ENCODE data around the gene DEPP1.

DEPP1 gene

GRCh38 chr10:44983066-44983894, 4.7 kb upstream of the DEPP1 start:
- Histone ChIP-seq H4K20me1 (ENCODE audit: insufficient read depth, low read length, poor library complexity, severe bottlenecking) (no peaks in the 10 kb centered on the region), H2AFZ (ENCODE audit: low read length) (no peak overlapping the region), H3K4me1 (ENCODE audit: insufficient read depth, low read length, poor library complexity, severe bottlenecking) (peaks cover 32% of the 10 kb centered on the region), H3K9ac (ENCODE audit: low read depth, low read length, poor library complexity, severe bottlenecking) (no peak overlapping the region), H3K9me3 (ENCODE audit: insufficient read depth, low read depth, low read length) (no peaks in the 10 kb centered on the region), H3K9me2 (replicated peaks; ENCODE audit: low read depth, low read length) (no peaks in the 10 kb centered on the region), H3K79me2 (ENCODE audit: insufficient read depth, low read length) (no peaks in the 10 kb centered on the region), H3K27me3 (ENCODE audit: insufficient read depth, low read length, poor library complexity, severe bottlenecking) (no peaks in the 10 kb centered on the region), H3K4me2 (ENCODE audit: low read depth, low read length, poor library complexity, severe bottlenecking) (no peak overlapping the region), H3F3A (ENCODE audit: low read depth) (no peaks in the 10 kb centered on the region), H3K4me3 (ENCODE audit: low read length, poor library complexity, severe bottlenecking) (no peak overlapping the region), H3K36me3 (ENCODE audit: insufficient read depth, low read length) (no peaks in the 10 kb centered on the region)
- TF ChIP-seq CTCF (conservative IDR thresholded peaks at IDR 0.05; ENCODE audit: low read length): no peak
- no peak for TF ChIP-seq EZH2phosphoT487 (IDR thresholded peaks at IDR 0.05; ENCODE audit: borderline replicate concordance)

GRCh38 chr10:44982496-44982895, 3.9 kb upstream of the DEPP1 start:
- no peaks in the 10 kb centered on the region for H3K79me2 ChIP-seq (ENCODE audit: insufficient read depth, low read length)
- peaks cover 34% of the 10 kb centered on the region for H3K4me1 ChIP-seq (ENCODE audit: insufficient read depth, low read length, poor library complexity, severe bottlenecking)
- H3F3A ChIP-seq (ENCODE audit: low read depth): no peaks in the 10 kb centered on the region
- H2AFZ ChIP-seq (ENCODE audit: low read length): no peak overlapping the region
- H3K4me3 ChIP-seq (ENCODE audit: low read length, poor library complexity, severe bottlenecking): no peak overlapping the region
- no peaks in the 10 kb centered on the region for H3K27me3 ChIP-seq (ENCODE audit: insufficient read depth, low read length, poor library complexity, severe bottlenecking)
- H3K36me3 ChIP-seq (ENCODE audit: insufficient read depth, low read length): no peaks in the 10 kb centered on the region
- no peak overlapping the region for H3K9ac ChIP-seq (ENCODE audit: low read depth, low read length, poor library complexity, severe bottlenecking)
- H3K9me2 ChIP-seq (replicated peaks; ENCODE audit: low read depth, low read length): no peaks in the 10 kb centered on the region
- no peak for TF ChIP-seq EZH2phosphoT487 (IDR thresholded peaks at IDR 0.05; ENCODE audit: borderline replicate concordance)
- no peak for TF ChIP-seq CTCF (conservative IDR thresholded peaks at IDR 0.05; ENCODE audit: low read length)
- no peaks in the 10 kb centered on the region for H4K20me1 ChIP-seq (ENCODE audit: insufficient read depth, low read length, poor library complexity, severe bottlenecking)
- H3K9me3 ChIP-seq (ENCODE audit: insufficient read depth, low read depth, low read length): no peaks in the 10 kb centered on the region
- H3K4me2 ChIP-seq (ENCODE audit: low read depth, low read length, poor library complexity, severe bottlenecking): no peak overlapping the region

GRCh38 chr10:44982114-44982460, 3.5 kb upstream of the DEPP1 start:
- no peaks in the 10 kb centered on the region for H3K27me3 ChIP-seq (ENCODE audit: insufficient read depth, low read length, poor library complexity, severe bottlenecking)
- H4K20me1 ChIP-seq (ENCODE audit: insufficient read depth, low read length, poor library complexity, severe bottlenecking): no peaks in the 10 kb centered on the region
- no peak overlapping the region for H2AFZ ChIP-seq (ENCODE audit: low read length)
- H3K9me3 ChIP-seq (ENCODE audit: insufficient read depth, low read depth, low read length): no peaks in the 10 kb centered on the region
- H3K4me1 ChIP-seq (ENCODE audit: insufficient read depth, low read length, poor library complexity, severe bottlenecking): peaks cover 34% of the 10 kb centered on the region
- no peaks in the 10 kb centered on the region for H3K79me2 ChIP-seq (ENCODE audit: insufficient read depth, low read length)
- no peaks in the 10 kb centered on the region for H3K9me2 ChIP-seq (replicated peaks; ENCODE audit: low read depth, low read length)
- H3K4me2 ChIP-seq (ENCODE audit: low read depth, low read length, poor library complexity, severe bottlenecking): no peak overlapping the region
- no peaks in the 10 kb centered on the region for H3F3A ChIP-seq (ENCODE audit: low read depth)
- H3K9ac ChIP-seq (ENCODE audit: low read depth, low read length, poor library complexity, severe bottlenecking): no peak overlapping the region
- TF ChIP-seq CTCF (conservative IDR thresholded peaks at IDR 0.05; ENCODE audit: low read length): no peak
- H3K4me3 ChIP-seq (ENCODE audit: low read length, poor library complexity, severe bottlenecking): no peak overlapping the region
- no peaks in the 10 kb centered on the region for H3K36me3 ChIP-seq (ENCODE audit: insufficient read depth, low read length)
